K562 (cell line): ENCODE measurements around the gene TRIM27. TPM values are rescaled to one million over a fixed set of nuclear protein-coding genes. Genes with fewer than 3 reads are reported as not detected.

Experiments used
- ETV5 ChIP-seq: sonication (generic); formaldehyde crosslinking; IDR thresholded peaks from 2 replicates; pipeline ENCODE4 v1.4.0; 2020; ENCODE audit warnings: low read depth, mild to moderate bottlenecking, missing genetic modification reagents
- ETV6 ChIP-seq, 3 experiments: fragments of 150-350 bp in 1 of 3; sonication (generic) in 1 of 3; formaldehyde crosslinking in 1 of 3; IDR thresholded peaks; 2 replicates each; pipeline versions ENCODE4 v1.6.1 to v1.8.0; 2014 to 2022; ENCODE audit warnings: borderline replicate concordance in 2 of 3, low read depth in 2 of 3, antibody characterized with exemption in 1 of 3, low read length in 1 of 3, mild to moderate bottlenecking in 1 of 3, missing genetic modification reagents in 1 of 3
- FOXJ2 ChIP-seq: fragments of 200-800 bp; sonication (Bioruptor generic); IDR thresholded peaks from 2 replicates; pipeline ENCODE4 v1.6.1; 2016; ENCODE audit warnings: missing genetic modification characterization, missing compliant biosample characterization
- FOXK1 ChIP-seq: sonication (generic); formaldehyde crosslinking; IDR thresholded peaks from 2 replicates; pipeline ENCODE4 v1.8.0; 2022; ENCODE audit warnings: missing genetic modification reagents, mild to moderate bottlenecking, borderline replicate concordance
- FOXP1 ChIP-seq: sonication (generic); formaldehyde crosslinking; IDR thresholded peaks from 2 replicates; pipeline ENCODE4 v1.8.0; 2022; ENCODE audit warnings: mild to moderate bottlenecking, missing genetic modification reagents
- GATAD2B ChIP-seq: fragments of 450-650 bp; IDR thresholded peaks from 2 replicates; pipeline ENCODE4 v1.6.1; 2017; ENCODE audit warnings: mild to moderate bottlenecking, borderline replicate concordance
- HNRNPUL1 ChIP-seq: fragments of 200-400 bp; formaldehyde crosslinking; IDR thresholded peaks from 2 replicates; pipeline ENCODE4 v1.6.1; 2017; ENCODE audit warnings: low read length
- KAT2B ChIP-seq: IDR thresholded peaks from one replicate; pipeline ENCODE4 v1.6.1; 2012; ENCODE audit warnings: low read depth, mild to moderate bottlenecking, control low read depth, inconsistent platforms, low read length, moderate library complexity
- MAFK ChIP-seq: IDR thresholded peaks from 2 replicates; pipeline ENCODE4 v1.6.1; 2011; ENCODE audit warnings: low read length, improper control_type of control experiment
- NR2C1 ChIP-seq, 2 experiments: fragments of 450-650 bp; IDR thresholded peaks; 2 replicates each; pipeline ENCODE4 v1.6.1; 2017; ENCODE audit warnings: mild to moderate bottlenecking in 2 of 2, antibody characterized with exemption in 1 of 2, inconsistent platforms in 1 of 2, missing compliant biosample characterization in 1 of 2, missing genetic modification characterization in 1 of 2
- RNF2 ChIP-seq: sonication (generic); IDR thresholded peaks from 2 replicates; pipeline ENCODE4 v1.6.1; 2016
- RUNX1 ChIP-seq: sonication (generic); IDR thresholded peaks from 2 replicates; pipeline ENCODE4 v1.6.1; 2016; ENCODE audit warnings: antibody characterized with exemption, low read depth
- SIN3B ChIP-seq: fragments of 450-650 bp; IDR thresholded peaks from 2 replicates; pipeline ENCODE4 v1.6.1; 2017; ENCODE audit warnings: low read depth, mild to moderate bottlenecking, moderate library complexity
- SMARCE1 ChIP-seq: fragments of 450-650 bp; IDR thresholded peaks from 2 replicates; pipeline ENCODE4 v1.7.1; 2016; ENCODE audit warnings: mild to moderate bottlenecking
- TCF3 ChIP-seq: sonication (generic); formaldehyde crosslinking; IDR thresholded peaks from 2 replicates; pipeline ENCODE4 v1.4.0; 2020; ENCODE audit warnings: mild to moderate bottlenecking, missing genetic modification reagents
- TEAD1 ChIP-seq, 2 experiments: fragments of 450-650 bp in 1 of 2; sonication (generic) in 1 of 2; formaldehyde crosslinking; IDR thresholded peaks; 2 replicates each; pipeline versions ENCODE4 v1.4.0 to v1.8.0; 2020 to 2022; ENCODE audit warnings: mild to moderate bottlenecking in 2 of 2, missing genetic modification reagents in 1 of 2
- ZBTB8A ChIP-seq: fragments of 450-650 bp; IDR thresholded peaks from 2 replicates; pipeline ENCODE4 v1.6.1; 2018; ENCODE audit warnings: mild to moderate bottlenecking, moderate library complexity; ENCODE audit not compliant: partially characterized antibody
- ZNF212 ChIP-seq: fragments of 450-650 bp; formaldehyde crosslinking; IDR thresholded peaks from 2 replicates; pipeline ENCODE4 v1.4.0; 2020; ENCODE audit warnings: mild to moderate bottlenecking
- ZNF324 ChIP-seq: fragments of 250-450 bp; sonication (Bioruptor Pico); IDR thresholded peaks from 2 replicates; pipeline ENCODE4 v1.4.0; 2020; ENCODE audit warnings: mild to moderate bottlenecking
- polyA plus RNA-seq, 8 experiments: library from polyadenylated mRNA; depleted of rRNA in 4 of 8; stranded (reverse) in 5 of 8; unstranded in 3 of 8; fragments of >200 nt; fragmentation: Nextera tagmentation in 2 of 8; fragmentation: Illumina TruSeq in 1 of 8; extraction: Ambion mirVana in 2 of 8; extraction: Trizol in 1 of 8; gene quantifications; 2 replicates each; pipeline versions ENCODE4 v1.2.1 to v1.2.3, GENCODE V29; 2011 to 2014; ENCODE audit warnings: inconsistent platforms in 1 of 8, missing spikeins in 1 of 8
- total RNA-seq, 7 experiments: library from RNA; depleted of rRNA in 6 of 7; stranded (reverse); fragments of >200 nt in 6 of 7; fragmentation: Illumina TruSeq in 2 of 7; extraction: Trizol in 2 of 7; gene quantifications; 2 replicates each; pipeline versions ENCODE4 v1.2.1 to v1.2.3, GENCODE V29; 2011 to 2021; ENCODE audit warnings: low replicate concordance in 1 of 7
- TF ChIP-seq, protein P1 (sequence below): sonication (generic); formaldehyde crosslinking; IDR thresholded peaks from 2 replicates; pipeline ENCODE4 v1.8.0; 2022; ENCODE audit warnings: missing genetic modification reagents, mild to moderate bottlenecking, borderline replicate concordance
- TF ChIP-seq, protein P2 (sequence below): fragments of 450-650 bp; IDR thresholded peaks from 2 replicates; pipeline ENCODE4 v1.6.1; 2016; ENCODE audit warnings: borderline replicate concordance
- TF ChIP-seq, protein P3 (sequence below): IDR thresholded peaks from 3 replicates; pipeline ENCODE4 v1.6.1; 2011; ENCODE audit warnings: borderline replicate concordance, mild to moderate bottlenecking, moderate library complexity; ENCODE audit not compliant: insufficient read length; ENCODE audit errors: extremely low read depth

Gene TRIM27
- total and polyA plus RNA-seq, 9 of the 15 experiments (the other 6 are each of a cell fraction or from before 2014, with no cell fraction given): 37.7 to 235 (median 122) TPM

DNA sequence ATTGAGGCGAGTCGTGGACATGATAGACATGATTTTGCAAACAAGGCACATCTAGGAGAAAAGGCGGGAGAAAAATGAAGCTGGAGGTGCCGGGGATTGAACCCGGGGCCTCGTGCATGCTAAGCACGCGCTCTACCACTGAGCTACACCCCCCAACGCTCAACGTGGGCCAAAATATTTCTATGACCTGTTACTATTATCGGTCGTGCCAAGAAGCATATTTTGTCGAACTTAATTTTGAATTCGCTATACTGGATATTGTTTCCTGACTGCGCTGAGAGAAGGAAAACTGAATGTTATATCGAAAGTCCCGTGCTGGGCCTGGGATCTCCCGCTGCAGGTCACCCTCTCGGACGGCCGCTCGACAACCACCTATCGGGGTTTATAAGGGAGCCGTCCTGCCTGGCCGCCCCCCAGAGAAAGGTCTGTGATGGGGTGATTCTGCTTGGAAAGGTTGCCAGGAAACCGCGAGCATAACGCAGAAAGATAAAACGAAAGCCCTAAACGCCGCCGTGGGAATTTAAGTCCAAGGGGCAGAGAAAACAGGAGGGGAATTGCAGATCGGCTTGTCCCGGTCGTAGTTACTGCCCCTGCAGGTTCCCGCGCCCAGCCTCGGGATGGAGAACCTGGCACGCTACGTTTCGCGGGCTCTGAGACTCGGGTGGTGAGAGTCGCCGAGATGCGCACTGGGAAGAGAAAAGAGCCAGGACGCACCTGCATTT, 60.0 kb downstream of the TRIM27 start (continued):
- TF ChIP-seq FOXK1 (CRISPR knock-in tag) (peak; percentile 93; the same call in 1 of the 2 replicates), RNF2 (peak; percentile 96), SMARCE1 (0 out of 2 replicates have a peak, but pooled peaks have one; percentile 23), ETV6 (IDR thresholded peaks at IDR 0.05; ENCODE audit: borderline replicate concordance in 1 of 2, low read depth in 2 of 2, low read length in 1 of 2) (peak in 1 of 2 experiments; percentile 39; a peak in 1 of 4 replicates), ETV6 (CRISPR knock-in tag; IDR thresholded peaks at IDR 0.05; ENCODE audit: borderline replicate concordance) (peak; percentile 95; the same call in 1 of the 2 replicates), NR2C1 (IDR thresholded peaks at IDR 0.05) (peak; percentile 58; the same call in 1 of the 2 replicates), NR2C1 (tag; IDR thresholded peaks at IDR 0.05) (peak; percentile 64), ZNF212 (CRISPR knock-in tag) (peak; percentile 14; the same call in 1 of the 2 replicates), ZBTB8A (peak; percentile 97), ZNF324 (CRISPR knock-in tag) (no peak), RUNX1 (no peak), MAFK (peak; percentile 69; the same call in 1 of the 2 replicates), HNRNPUL1 (no peak), ETV5 (CRISPR knock-in tag) (peak; percentile 56; the same call in 1 of the 2 replicates), GATAD2B (peak; percentile 87), FOXP1 (CRISPR knock-in tag) (peak; percentile 90), TCF3 (CRISPR knock-in tag) (peak; percentile 17; the same call in 1 of the 2 replicates), FOXJ2 (tag) (peak; percentile 80; the same call in 1 of the 2 replicates), SIN3B (peak; percentile 42; the same call in 1 of the 2 replicates), KAT2B (no peak), TEAD1 (CRISPR knock-in tag; IDR thresholded peaks at IDR 0.05) (no peak; a peak in 1 of 4 replicates)
- TF ChIP-seq, protein P1, sequence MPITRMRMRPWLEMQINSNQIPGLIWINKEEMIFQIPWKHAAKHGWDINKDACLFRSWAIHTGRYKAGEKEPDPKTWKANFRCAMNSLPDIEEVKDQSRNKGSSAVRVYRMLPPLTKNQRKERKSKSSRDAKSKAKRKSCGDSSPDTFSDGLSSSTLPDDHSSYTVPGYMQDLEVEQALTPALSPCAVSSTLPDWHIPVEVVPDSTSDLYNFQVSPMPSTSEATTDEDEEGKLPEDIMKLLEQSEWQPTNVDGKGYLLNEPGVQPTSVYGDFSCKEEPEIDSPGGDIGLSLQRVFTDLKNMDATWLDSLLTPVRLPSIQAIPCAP (CRISPR knock-in tag): peak; percentile 70
- TF ChIP-seq, protein P2, sequence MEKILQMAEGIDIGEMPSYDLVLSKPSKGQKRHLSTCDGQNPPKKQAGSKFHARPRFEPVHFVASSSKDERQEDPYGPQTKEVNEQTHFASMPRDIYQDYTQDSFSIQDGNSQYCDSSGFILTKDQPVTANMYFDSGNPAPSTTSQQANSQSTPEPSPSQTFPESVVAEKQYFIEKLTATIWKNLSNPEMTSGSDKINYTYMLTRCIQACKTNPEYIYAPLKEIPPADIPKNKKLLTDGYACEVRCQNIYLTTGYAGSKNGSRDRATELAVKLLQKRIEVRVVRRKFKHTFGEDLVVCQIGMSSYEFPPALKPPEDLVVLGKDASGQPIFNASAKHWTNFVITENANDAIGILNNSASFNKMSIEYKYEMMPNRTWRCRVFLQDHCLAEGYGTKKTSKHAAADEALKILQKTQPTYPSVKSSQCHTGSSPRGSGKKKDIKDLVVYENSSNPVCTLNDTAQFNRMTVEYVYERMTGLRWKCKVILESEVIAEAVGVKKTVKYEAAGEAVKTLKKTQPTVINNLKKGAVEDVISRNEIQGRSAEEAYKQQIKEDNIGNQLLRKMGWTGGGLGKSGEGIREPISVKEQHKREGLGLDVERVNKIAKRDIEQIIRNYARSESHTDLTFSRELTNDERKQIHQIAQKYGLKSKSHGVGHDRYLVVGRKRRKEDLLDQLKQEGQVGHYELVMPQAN: no peak; the same call in 1 of the 2 replicates
- TF ChIP-seq, protein P3, sequence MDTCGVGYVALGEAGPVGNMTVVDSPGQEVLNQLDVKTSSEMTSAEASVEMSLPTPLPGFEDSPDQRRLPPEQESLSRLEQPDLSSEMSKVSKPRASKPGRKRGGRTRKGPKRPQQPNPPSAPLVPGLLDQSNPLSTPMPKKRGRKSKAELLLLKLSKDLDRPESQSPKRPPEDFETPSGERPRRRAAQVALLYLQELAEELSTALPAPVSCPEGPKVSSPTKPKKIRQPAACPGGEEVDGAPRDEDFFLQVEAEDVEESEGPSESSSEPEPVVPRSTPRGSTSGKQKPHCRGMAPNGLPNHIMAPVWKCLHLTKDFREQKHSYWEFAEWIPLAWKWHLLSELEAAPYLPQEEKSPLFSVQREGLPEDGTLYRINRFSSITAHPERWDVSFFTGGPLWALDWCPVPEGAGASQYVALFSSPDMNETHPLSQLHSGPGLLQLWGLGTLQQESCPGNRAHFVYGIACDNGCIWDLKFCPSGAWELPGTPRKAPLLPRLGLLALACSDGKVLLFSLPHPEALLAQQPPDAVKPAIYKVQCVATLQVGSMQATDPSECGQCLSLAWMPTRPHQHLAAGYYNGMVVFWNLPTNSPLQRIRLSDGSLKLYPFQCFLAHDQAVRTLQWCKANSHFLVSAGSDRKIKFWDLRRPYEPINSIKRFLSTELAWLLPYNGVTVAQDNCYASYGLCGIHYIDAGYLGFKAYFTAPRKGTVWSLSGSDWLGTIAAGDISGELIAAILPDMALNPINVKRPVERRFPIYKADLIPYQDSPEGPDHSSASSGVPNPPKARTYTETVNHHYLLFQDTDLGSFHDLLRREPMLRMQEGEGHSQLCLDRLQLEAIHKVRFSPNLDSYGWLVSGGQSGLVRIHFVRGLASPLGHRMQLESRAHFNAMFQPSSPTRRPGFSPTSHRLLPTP: peak; percentile 94
